Renal pelvis (tissue), 4 donors: ENCODE measurements around the gene DRD4. TPM values are rescaled to one million over a fixed set of nuclear protein-coding genes. Genes with fewer than 3 reads are reported as not detected.

Experiments used
- DNase-seq: peaks from one replicate; pipeline ENCODE4 v3.0.0-alpha.2; 2013
- polyA plus RNA-seq, 3 donors: library from polyadenylated mRNA; unstranded; fragments of 120-200 nt; gene quantifications; one replicate each; pipeline ENCODE4 v1.2.1, GENCODE V29; 2013; ENCODE audit not compliant: insufficient read length in 3 of 3

DRD4 gene
- polyA plus RNA-seq, 3 donors: 3.8 to 5.4 (median 4.2) TPM

- no peak for DNase-seq
Observed at GRCh38 chr11:619628-620050, 17.4 kb upstream of the DRD4 start.

GRCh38 chr11:620201-620600 lies 16.9 kb upstream of the DRD4 start:
- DNase-seq: no peak

GRCh38 chr11:620935-621814 lies 15.9 kb upstream of the DRD4 start:
- no peak for DNase-seq

GRCh38 chr11:621838-622237 lies 15.2 kb upstream of the DRD4 start:
- DNase-seq: no peak

- DNase-seq: no peak
Observed at GRCh38 chr11:623349-623869, 13.7 kb upstream of the DRD4 start.

- no peak for DNase-seq
Observed at GRCh38 chr11:623999-624704, 12.9 kb upstream of the DRD4 start.

- no peak for DNase-seq
Observed at GRCh38 chr11:624705-625635, 12.1 kb upstream of the DRD4 start, which contains the start of gene CDHR5. Gene CDHR5, minus strand, starts transcription at chr11:624955. Its CDS starts 53 bp downstream, at chr11:624902.

GRCh38 chr11:625636-626268 lies 11.3 kb upstream of the DRD4 start:
- DNase-seq: no peak

- DNase-seq: no peak
Observed at GRCh38 chr11:626475-627307, 10.4 kb upstream of the DRD4 start, which contains the start of gene SCT. Gene SCT, minus strand, starts transcription at chr11:627181. Its CDS starts 38 bp downstream, at chr11:627143.

- no peak for DNase-seq
Observed at GRCh38 chr11:627308-627576, 9.8 kb upstream of the DRD4 start.

GRCh38 chr11:628056-628455 lies 9.0 kb upstream of the DRD4 start:
- DNase-seq: no peak

- DNase-seq: no peak
Observed at GRCh38 chr11:629237-629583, 7.9 kb upstream of the DRD4 start.

GRCh38 chr11:630871-631270 lies 6.2 kb upstream of the DRD4 start:
- no peak for DNase-seq

- DNase-seq: no peak
Observed at GRCh38 chr11:635945-636510, 1.0 kb upstream of the DRD4 start.

GRCh38 chr11:637333-637592 lies 194 bp downstream of the DRD4 start:
- DNase-seq: no peak

- no peak for DNase-seq
Observed at GRCh38 chr11:637593-638521, 788 bp downstream of the DRD4 start.

GRCh38 chr11:638631-639331 lies 1.7 kb downstream of the DRD4 start:
- no peak for DNase-seq

GRCh38 chr11:639332-639955 lies 2.4 kb downstream of the DRD4 start:
- DNase-seq: no peak
